ENCODE results near the gene DIO3. TPM values are rescaled to one million over a fixed set of nuclear protein-coding genes. Genes with fewer than 3 reads are reported as not detected.

Gene DIO3
- total and polyA plus RNA-seq, 2 experiments from 2014 or later = 18.4 to 51.1 TPM

DNA sequence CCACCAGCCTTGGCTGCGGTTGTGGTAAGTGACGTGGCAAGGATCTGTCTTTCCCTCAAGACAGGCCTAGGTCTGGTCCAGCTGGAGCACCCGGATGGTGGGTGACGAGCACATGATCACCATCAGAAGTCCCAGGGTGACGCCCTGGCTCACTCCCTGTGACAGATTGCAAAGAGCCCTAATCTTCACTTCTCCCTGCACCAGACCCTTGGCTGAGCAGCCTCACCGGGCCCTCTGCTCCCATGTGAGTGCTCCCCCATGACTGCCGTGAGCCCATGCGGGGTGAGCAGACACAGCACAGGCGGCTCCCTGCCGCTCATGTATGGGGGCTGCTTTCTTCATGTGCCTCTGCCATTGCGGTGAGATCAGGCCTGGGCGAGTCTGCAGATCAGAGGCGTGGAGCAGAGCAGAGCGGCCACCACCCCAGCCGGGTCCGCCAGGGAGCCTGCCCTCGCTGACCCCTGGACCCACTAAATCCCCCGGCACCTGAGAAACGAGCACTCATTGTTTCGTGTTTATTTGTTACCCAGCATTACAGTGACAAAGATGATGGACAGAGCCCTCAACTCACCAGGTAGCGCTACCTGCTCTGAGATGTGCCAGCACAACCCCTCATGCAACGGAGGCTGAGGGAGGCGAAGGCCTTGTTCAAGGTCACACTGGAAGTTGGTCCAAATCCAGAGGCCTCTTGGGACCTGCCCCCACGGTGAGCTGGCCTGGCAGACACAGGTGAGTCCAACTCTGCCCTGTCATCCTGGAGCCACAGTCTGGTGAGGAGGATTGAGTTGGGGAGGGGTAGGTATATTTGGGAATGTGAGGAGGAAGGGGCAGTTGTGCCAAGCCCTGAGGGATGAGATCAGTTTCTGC is 9.3 kb upstream of the DIO3 start:
- Histone ChIP-seq H3K79me2 (no peaks in the 10 kb centered on the region), H3K9me2 (replicated peaks; ENCODE audit: insufficient read depth) (no peaks in the 10 kb centered on the region), H3K36me3 (replicated peaks; ENCODE audit: insufficient read depth, low read depth) (no peaks in the 10 kb centered on the region), H3K4me3 (no peak overlapping the region), H3K27me3 (no peaks in the 10 kb centered on the region), H4K20me1 (ENCODE audit: insufficient read depth, poor library complexity, severe bottlenecking) (no peaks in the 10 kb centered on the region), H3K4me1 (ENCODE audit: insufficient read depth) (peaks cover 15% of the 10 kb centered on the region), H3K4me2 (no peak overlapping the region), H3K27ac (no peak overlapping the region), H2AFZ (no peak overlapping the region), H3K9me3 (ENCODE audit: low read depth) (no peaks in the 10 kb centered on the region)
- no peak for DNase-seq (ENCODE audit: low spot score)
- WGBS (ENCODE audit: low lambda C conversion rate, missing lambda C conversion rate) = 90% methylated on average over 24 of the region's 24 CpGs
- TF ChIP-seq, protein P1, sequence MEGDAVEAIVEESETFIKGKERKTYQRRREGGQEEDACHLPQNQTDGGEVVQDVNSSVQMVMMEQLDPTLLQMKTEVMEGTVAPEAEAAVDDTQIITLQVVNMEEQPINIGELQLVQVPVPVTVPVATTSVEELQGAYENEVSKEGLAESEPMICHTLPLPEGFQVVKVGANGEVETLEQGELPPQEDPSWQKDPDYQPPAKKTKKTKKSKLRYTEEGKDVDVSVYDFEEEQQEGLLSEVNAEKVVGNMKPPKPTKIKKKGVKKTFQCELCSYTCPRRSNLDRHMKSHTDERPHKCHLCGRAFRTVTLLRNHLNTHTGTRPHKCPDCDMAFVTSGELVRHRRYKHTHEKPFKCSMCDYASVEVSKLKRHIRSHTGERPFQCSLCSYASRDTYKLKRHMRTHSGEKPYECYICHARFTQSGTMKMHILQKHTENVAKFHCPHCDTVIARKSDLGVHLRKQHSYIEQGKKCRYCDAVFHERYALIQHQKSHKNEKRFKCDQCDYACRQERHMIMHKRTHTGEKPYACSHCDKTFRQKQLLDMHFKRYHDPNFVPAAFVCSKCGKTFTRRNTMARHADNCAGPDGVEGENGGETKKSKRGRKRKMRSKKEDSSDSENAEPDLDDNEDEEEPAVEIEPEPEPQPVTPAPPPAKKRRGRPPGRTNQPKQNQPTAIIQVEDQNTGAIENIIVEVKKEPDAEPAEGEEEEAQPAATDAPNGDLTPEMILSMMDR (IDR thresholded peaks at IDR 0.05; ENCODE audit: poor library complexity) = no peak
- TF ChIP-seq EZH2 (IDR thresholded peaks at IDR 0.05; ENCODE audit: borderline replicate concordance) = no peak
- no peak for TF ChIP-seq EZH2phosphoT487 (IDR thresholded peaks at IDR 0.05; ENCODE audit: low read depth, severe bottlenecking, unreplicated experiment)

DNA sequence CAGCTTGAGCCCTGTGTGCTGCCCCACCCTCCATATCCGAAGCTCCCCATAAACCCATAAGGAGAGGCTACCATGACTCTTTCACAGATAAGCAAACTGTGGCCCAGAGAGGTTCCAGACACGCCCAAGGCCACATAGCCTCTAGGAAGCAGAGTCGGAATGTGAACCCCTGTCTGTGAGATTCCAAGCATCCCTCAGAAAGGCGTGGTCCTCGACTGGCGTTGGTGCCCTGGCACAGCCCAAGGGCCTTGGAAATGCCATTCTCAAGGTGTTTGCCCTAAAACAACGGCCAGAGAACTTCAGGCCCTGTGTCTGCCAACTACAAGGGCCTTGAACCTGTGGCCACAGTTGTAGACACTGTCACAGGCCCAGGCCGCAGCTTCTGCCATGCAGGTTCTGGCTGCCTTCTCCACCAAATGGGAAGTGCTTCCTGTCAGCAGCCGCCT is 8.5 kb upstream of the DIO3 start:
- 77% methylated on average over 9 of the region's 9 CpGs for WGBS (ENCODE audit: low lambda C conversion rate, missing lambda C conversion rate)
- no peak for TF ChIP-seq EZH2 (IDR thresholded peaks at IDR 0.05; ENCODE audit: borderline replicate concordance)
- TF ChIP-seq, protein P1 (IDR thresholded peaks at IDR 0.05; ENCODE audit: poor library complexity) = no peak
- no peak for TF ChIP-seq EZH2phosphoT487 (IDR thresholded peaks at IDR 0.05; ENCODE audit: low read depth, severe bottlenecking, unreplicated experiment)
- DNase-seq (ENCODE audit: low spot score) = no peak

DNA sequence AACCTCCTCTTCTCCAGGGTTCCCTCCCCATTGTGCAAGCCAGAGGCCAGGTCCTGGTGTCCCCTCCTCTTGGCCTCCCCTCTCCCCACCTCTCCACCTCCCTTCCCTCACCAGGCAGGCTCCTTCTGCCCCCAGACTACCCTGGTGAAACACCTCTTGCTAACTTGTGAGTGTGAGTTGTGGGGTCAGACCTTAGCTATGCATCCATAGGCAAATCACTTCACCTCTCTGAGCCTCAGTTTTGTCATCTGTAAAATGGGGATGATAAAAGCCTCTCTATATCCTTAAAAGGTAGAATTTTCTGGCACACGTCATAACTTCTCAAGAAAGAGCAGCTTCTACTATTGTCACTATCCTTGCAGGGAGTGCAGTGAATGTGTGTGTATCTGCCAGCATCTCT is 7.9 kb upstream of the DIO3 start:
- H3K9me3 ChIP-seq (ENCODE audit: low read depth) = no peaks in the 10 kb centered on the region
- no peaks in the 10 kb centered on the region for H4K20me1 ChIP-seq (ENCODE audit: insufficient read depth, poor library complexity, severe bottlenecking)
- H3K4me1 ChIP-seq (ENCODE audit: insufficient read depth) = peaks cover 21% of the 10 kb centered on the region
- TF ChIP-seq EZH2 (IDR thresholded peaks at IDR 0.05; ENCODE audit: borderline replicate concordance) (no peak), EZH2phosphoT487 (IDR thresholded peaks at IDR 0.05; ENCODE audit: low read depth, severe bottlenecking, unreplicated experiment) (no peak)
- TF ChIP-seq, protein P1 (IDR thresholded peaks at IDR 0.05; ENCODE audit: poor library complexity) = no peak
- H3K27me3 ChIP-seq = no peaks in the 10 kb centered on the region
- no peak overlapping the region for H3K4me3 ChIP-seq
- H3K36me3 ChIP-seq (replicated peaks; ENCODE audit: insufficient read depth, low read depth) = no peaks in the 10 kb centered on the region
- no peak overlapping the region for H3K4me2 ChIP-seq
- no peak overlapping the region for H3K27ac ChIP-seq
- no peak overlapping the region for H2AFZ ChIP-seq
- peaks cover 4% of the 10 kb centered on the region for H3K79me2 ChIP-seq
- DNase-seq (ENCODE audit: low spot score) = no peak
- 100% methylated on average over 1 of the region's 1 CpG for WGBS (ENCODE audit: low lambda C conversion rate, missing lambda C conversion rate)
- no peaks in the 10 kb centered on the region for H3K9me2 ChIP-seq (replicated peaks; ENCODE audit: insufficient read depth)

More for the DNA sequence above, 8.5 kb upstream of the DIO3 start:
- H3K79me2 ChIP-seq = no peaks in the 10 kb centered on the region
- H3K27ac ChIP-seq = no peak overlapping the region
- H3K9me3 ChIP-seq (ENCODE audit: low read depth) = no peaks in the 10 kb centered on the region
- no peaks in the 10 kb centered on the region for H3K9me2 ChIP-seq (replicated peaks; ENCODE audit: insufficient read depth)
- no peak overlapping the region for H2AFZ ChIP-seq
- H3K36me3 ChIP-seq (replicated peaks; ENCODE audit: insufficient read depth, low read depth) = no peaks in the 10 kb centered on the region
- H3K4me2 ChIP-seq = no peak overlapping the region
- peaks cover 16% of the 10 kb centered on the region for H3K4me1 ChIP-seq (ENCODE audit: insufficient read depth)
- H3K4me3 ChIP-seq = no peak overlapping the region
- H4K20me1 ChIP-seq (ENCODE audit: insufficient read depth, poor library complexity, severe bottlenecking) = no peaks in the 10 kb centered on the region
- H3K27me3 ChIP-seq = no peaks in the 10 kb centered on the region
